MCF 10A (cell line): ENCODE results near the gene FHL1. TPM values are rescaled to one million over a fixed set of nuclear protein-coding genes. Genes with fewer than 3 reads are reported as not detected.

Experiments
- BruUV-seq: library from RNA; stranded (reverse); fragments of 400-500 nt; replicated peaks from 2 replicates; lab custom pipeline; 2021; lab: Mats Ljungman, UMichigan
- CTCF ChIA-PET: fragments of 300-600 bp; sonication (Branson Sonifier 250); formaldehyde crosslinking; extraction: SDS; loops from one replicate; lab custom pipeline; 2021; ENCODE audit warnings: antibody characterized with exemption, inconsistent platforms; lab: Yijun Ruan, JAX
- POLR2A ChIA-PET: fragments of 300-600, 350-650 bp; sonication (Branson Sonifier 250); formaldehyde crosslinking; extraction: SDS; loops from one replicate; lab custom pipeline; 2020; ENCODE audit warnings: antibody characterized with exemption, inconsistent platforms; lab: Yijun Ruan, JAX
- DNase-seq: peaks from one replicate; pipeline ENCODE4 v3.0.0-alpha.2; 2018; ENCODE audit not compliant: unreplicated experiment
- H3K27ac Mint-ChIP-seq: one replicate; pipeline ENCODE4 v1.8.0; 2022; ENCODE audit warnings: mild to moderate bottlenecking, low read depth, mixed read lengths; ENCODE audit not compliant: unreplicated experiment
- H3K27me3 Mint-ChIP-seq: one replicate; pipeline ENCODE4 v1.8.0; 2022; ENCODE audit warnings: mixed read lengths; ENCODE audit not compliant: insufficient read depth, unreplicated experiment
- H3K36me3 Mint-ChIP-seq: one replicate; pipeline ENCODE4 v1.8.0; 2022; ENCODE audit warnings: mild to moderate bottlenecking, moderate library complexity, mixed read lengths; ENCODE audit not compliant: insufficient read depth, unreplicated experiment
- H3K4me1 Mint-ChIP-seq: one replicate; pipeline ENCODE4 v1.8.0; 2022; ENCODE audit warnings: mixed read lengths; ENCODE audit not compliant: insufficient read depth, unreplicated experiment
- H3K4me3 Mint-ChIP-seq: one replicate; pipeline ENCODE4 v1.8.0; 2022; ENCODE audit warnings: mild to moderate bottlenecking, moderate library complexity, mixed read lengths; ENCODE audit not compliant: unreplicated experiment
- H3K9me3 Mint-ChIP-seq: one replicate; pipeline ENCODE4 v1.8.0; 2022; ENCODE audit warnings: mixed read lengths; ENCODE audit not compliant: unreplicated experiment
- intact Hi-C: fragments of 100-400 bp; cut with micrococcal nuclease; formaldehyde crosslinking; loops from 2 replicates; pipeline ENCODE4 v1.14.1; 2022
- total RNA-seq: library from RNA; stranded (reverse); gene quantifications from 2 replicates; pipeline ENCODE4 v1.2.3, GENCODE V29; 2022
- TF ChIP-seq, protein P1 (sequence below): fragments of 200-600 bp; IDR thresholded peaks from one replicate; pipeline ENCODE4 v1.8.0; 2022; ENCODE audit warnings: antibody characterized with exemption, mild to moderate bottlenecking; ENCODE audit not compliant: unreplicated experiment

Gene FHL1
- total RNA-seq, 1 experiment from 2014 or later: 16.6 TPM

- Mint-ChIP-seq H3K36me3 (no peaks in the 10 kb centered on the region), H3K9me3 (no peaks in the 10 kb centered on the region), H3K27me3 (peaks cover 82% of the 10 kb centered on the region), H3K4me1 (peaks cover 8% of the 10 kb centered on the region), H3K27ac (no peak overlapping the region), H3K4me3 (no peak overlapping the region)
- TF ChIP-seq, protein P1, sequence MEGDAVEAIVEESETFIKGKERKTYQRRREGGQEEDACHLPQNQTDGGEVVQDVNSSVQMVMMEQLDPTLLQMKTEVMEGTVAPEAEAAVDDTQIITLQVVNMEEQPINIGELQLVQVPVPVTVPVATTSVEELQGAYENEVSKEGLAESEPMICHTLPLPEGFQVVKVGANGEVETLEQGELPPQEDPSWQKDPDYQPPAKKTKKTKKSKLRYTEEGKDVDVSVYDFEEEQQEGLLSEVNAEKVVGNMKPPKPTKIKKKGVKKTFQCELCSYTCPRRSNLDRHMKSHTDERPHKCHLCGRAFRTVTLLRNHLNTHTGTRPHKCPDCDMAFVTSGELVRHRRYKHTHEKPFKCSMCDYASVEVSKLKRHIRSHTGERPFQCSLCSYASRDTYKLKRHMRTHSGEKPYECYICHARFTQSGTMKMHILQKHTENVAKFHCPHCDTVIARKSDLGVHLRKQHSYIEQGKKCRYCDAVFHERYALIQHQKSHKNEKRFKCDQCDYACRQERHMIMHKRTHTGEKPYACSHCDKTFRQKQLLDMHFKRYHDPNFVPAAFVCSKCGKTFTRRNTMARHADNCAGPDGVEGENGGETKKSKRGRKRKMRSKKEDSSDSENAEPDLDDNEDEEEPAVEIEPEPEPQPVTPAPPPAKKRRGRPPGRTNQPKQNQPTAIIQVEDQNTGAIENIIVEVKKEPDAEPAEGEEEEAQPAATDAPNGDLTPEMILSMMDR: no peak
- ChIA-PET POLR2A (no interaction called here), CTCF (no interaction called here)
- peak; percentile 28 for DNase-seq
- no TSS peak for BruUV-seq
- intact Hi-C loops: loop anchor here (5.0 kb wide), 1 partner anchor 532 kb away; no protein-coding TSS in a partner anchor
Observed at GRCh38 chrX:136159611-136160025, 12.3 kb downstream of the FHL1 start.

- ChIA-PET POLR2A (interaction anchor here (0.5 to 1.2 kb wide), 4 partner anchors 44 to 192 kb away, joined by 3 to 5 read pairs (median 4); partner anchors contain the start of gene MMGT1), CTCF (interaction anchor here (0.5 to 3.6 kb wide), 27 partner anchors 10 to 1233 kb away, joined by 3 to 109 read pairs (median 4); no protein-coding TSS in a partner anchor)
- Mint-ChIP-seq H3K9me3 (no peaks in the 10 kb centered on the region), H3K36me3 (no peaks in the 10 kb centered on the region), H3K4me3 (no peak overlapping the region), H3K4me1 (peaks cover 6% of the 10 kb centered on the region), H3K27me3 (peaks cover 82% of the 10 kb centered on the region), H3K27ac (no peak overlapping the region)
- intact Hi-C loops: loop anchor here (1.0 to 5.0 kb wide), 3 partner anchors 135 to 536 kb away; no protein-coding TSS in a partner anchor
- no TSS peak for BruUV-seq
- TF ChIP-seq, protein P1: peak; percentile 70
- peak; percentile 70 for DNase-seq
Observed at GRCh38 chrX:136162827-136163570, 15.7 kb downstream of the FHL1 start.

GRCh38 chrX:136163689-136164088, 16.4 kb downstream of the FHL1 start:
- Mint-ChIP-seq H3K9me3 (no peaks in the 10 kb centered on the region), H3K27me3 (peaks cover 82% of the 10 kb centered on the region), H3K4me3 (no peak overlapping the region), H3K27ac (no peak overlapping the region), H3K36me3 (no peaks in the 10 kb centered on the region), H3K4me1 (peaks cover 6% of the 10 kb centered on the region)
- POLR2A ChIA-PET: interaction anchor here (0.9 kb wide), 1 partner anchor 136 kb away, joined by 5 read pairs; no protein-coding TSS in a partner anchor
- intact Hi-C loops: loop anchor here (1.0 to 5.0 kb wide), 3 partner anchors 135 to 536 kb away; no protein-coding TSS in a partner anchor
- no TSS peak for BruUV-seq
- CTCF ChIA-PET: interaction anchor here (0.6 to 3.6 kb wide), 14 partner anchors 10 to 1233 kb away, joined by 3 to 109 read pairs (median 5); no protein-coding TSS in a partner anchor
- DNase-seq: no peak
- TF ChIP-seq, protein P1: no peak

- H3K4me1 Mint-ChIP-seq: peaks cover 16% of the 10 kb centered on the region
- DNase-seq: no peak
- CTCF ChIA-PET: interaction anchor here (0.7 to 2.2 kb wide), 10 partner anchors 36 to 323 kb away, joined by 3 to 24 read pairs (median 6); partner anchors contain the start of gene BRS3
- POLR2A ChIA-PET: interaction anchor here (0.6 to 0.7 kb wide), 2 partner anchors 11 to 34 kb away, joined by 3 read pairs; no protein-coding TSS in a partner anchor
- no peaks in the 10 kb centered on the region for H3K9me3 Mint-ChIP-seq
- H3K27me3 Mint-ChIP-seq: peaks cover 88% of the 10 kb centered on the region
- TF ChIP-seq, protein P1: no peak
- intact Hi-C loops: loop anchor here (5.0 kb wide), 1 partner anchor 322 kb away; the partner anchor contains the start of gene BRS3
- H3K27ac Mint-ChIP-seq: no peak overlapping the region
- no peak overlapping the region for H3K4me3 Mint-ChIP-seq
- no peaks in the 10 kb centered on the region for H3K36me3 Mint-ChIP-seq
- no TSS peak for BruUV-seq
Observed at GRCh38 chrX:136165406-136165805, 18.1 kb downstream of the FHL1 start.
